Inflammatory macrophage (primary cell): ENCODE results near the gene CFAP46.
"Not testable (repeated sequence)": the region's sequence is repeated elsewhere in the genome, so short reads cannot be mapped to it uniquely, and the experiment has no call there.

Experiments used
- DNase-seq, 2 donors: peaks; one replicate each; pipeline ENCODE4 v3.0.0-alpha.2; 2020 to 2022

Gene CFAP46

DNA sequence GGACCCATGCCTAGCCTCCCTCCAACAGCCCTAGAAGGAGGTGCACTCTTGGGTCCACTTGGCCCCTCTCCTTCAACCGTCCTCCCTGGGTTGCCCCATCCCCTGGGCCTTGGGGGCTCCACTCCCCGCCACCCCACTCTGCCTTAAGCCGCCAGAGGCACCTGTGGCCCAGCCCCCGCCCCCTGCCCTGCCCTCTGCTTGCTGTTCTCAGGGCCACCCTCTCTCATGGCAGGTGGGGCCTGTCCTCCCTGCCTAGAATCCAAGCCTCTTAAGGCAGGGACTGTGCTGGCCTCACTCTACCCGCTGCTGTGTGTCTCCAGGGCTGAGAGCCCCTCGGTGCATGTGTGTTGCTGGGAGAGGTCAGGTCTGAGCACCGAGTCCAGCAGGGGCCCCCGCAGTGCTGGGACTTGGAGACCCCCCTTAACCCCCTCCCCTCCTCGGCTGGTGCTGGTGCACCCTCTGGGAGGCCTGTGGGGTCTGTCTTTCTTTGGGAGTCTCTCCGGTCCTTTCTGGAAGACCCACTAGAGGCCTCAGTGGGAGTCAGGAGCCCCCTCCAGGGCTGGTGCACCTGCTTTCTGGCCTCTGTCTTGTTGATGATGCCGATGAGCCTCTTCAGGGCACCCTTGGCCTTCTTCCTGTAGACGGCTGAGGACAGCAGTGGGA, 43.8 kb downstream of the CFAP46 start:
- DNase-seq: no peak

DNA sequence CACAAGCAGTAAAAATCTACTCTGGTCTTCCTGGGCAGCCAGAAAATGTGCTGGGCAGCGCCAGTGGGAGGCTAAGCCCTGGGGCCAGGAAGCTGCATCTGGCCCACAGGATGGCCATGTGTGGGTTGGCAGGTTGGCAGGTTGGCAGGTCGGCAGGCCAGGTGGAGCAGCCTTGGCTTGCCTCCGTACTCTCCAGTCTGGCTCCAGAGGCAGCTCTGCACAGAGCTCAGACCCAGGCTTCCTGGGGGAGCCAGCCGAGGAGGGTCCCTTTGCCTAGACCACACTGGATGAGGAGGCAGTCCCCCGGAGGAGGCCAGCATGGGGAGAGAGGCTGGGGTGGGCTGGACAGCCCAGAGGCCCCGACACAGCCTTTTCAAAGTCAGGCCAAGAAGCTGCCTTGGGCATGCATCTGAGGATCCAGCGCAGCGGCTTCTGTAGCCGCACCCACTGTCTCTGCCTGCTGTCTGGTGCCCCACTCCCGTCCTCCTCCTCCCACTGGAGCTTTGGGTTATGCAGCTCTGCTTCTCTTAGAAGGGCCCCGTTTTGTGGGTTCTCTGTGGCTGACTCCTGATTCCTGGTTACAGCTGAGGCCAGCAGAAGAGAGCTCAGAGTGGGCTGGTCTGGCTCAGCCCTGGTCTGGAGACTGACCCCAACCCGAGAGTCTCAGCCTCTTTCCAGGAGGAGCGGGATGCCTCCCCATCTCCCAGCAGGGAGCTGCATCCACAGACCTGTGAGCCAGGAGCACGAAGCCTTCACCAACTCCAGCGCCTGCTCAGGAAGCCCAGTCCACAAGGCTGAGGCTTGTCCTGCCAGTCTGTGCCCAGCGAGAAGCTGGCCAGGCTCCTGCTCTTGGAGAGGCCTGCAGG, 44.6 kb downstream of the CFAP46 start:
- no peak for DNase-seq

DNA sequence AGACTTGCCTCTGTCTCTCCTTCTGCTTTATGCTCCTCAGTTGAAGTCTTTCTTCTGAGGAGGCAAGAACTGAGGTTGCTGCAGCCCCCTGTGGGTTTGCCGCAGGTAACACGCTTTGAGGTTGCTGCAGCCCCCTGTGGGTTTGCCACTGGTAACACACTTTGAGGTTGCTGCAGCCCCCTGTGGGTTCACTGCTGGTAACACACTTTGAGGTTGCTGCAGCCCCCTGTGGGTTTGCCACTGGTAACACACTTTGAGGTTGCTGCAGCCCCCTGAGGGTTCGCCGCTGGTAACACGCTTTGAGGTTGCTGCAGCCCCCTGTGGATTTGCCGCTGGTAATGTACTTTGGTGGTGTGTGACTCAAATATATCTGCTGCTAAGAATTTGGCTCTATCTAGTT, 48.6 kb downstream of the CFAP46 start:
- not testable (repeated sequence) for DNase-seq

DNA sequence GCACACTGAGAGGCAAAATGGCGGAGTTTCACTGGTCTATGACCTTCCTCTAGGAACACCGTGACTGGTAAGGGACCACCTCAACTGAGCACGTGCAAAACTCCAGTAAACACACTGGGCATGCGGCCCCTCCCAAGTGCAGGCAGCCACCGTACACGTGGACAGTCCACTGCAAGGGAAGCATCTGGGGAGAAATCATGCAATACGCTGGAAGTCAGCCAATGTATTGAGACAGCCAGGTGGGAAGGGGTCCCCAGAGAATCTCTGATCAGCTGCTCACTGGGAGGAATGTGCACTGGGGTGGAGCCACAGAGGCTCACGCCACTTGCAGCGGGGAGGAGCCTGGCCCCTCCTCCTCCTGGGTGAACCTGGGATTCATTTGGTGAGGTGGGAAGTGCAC, 49.3 kb downstream of the CFAP46 start:
- no peak for DNase-seq

DNA sequence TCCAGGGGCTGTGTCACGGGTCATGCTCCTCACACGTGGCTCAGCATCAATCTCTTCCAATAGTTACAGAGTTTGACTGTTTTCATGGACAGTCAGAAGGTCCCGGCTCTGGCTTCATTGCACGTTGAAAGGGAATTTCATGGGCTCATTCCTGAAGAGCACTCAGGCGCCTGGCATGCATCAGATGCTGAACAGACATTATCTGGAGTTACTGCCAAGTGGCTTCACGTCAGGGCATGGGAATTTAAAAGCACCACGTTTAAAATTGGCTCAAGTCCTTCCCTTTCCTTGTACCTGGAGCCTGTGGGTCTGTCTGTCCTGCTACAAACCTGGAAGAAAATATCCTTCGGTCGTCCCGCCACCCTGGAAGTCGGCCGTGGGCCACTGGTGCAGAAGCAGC, 50.4 kb downstream of the CFAP46 start:
- DNase-seq: no peak

DNA sequence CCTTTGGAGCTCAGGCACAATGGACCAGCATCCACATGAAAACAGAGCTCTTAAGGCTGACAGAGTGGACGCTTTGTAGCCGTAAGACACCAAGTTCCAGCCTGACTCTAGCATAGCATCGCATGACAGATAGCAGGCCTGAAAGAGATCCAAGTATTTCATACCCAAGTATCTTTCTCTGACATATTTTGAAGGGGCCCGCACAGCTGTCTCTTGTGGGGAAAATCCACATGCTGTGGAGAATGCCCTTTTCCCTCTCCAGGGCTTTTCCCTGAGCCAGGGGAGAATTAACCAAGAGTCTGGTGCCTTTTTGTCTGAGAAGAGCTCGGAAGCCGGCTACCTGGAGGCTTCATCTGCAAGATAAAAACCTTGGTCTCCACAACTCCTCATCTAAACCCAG, 51.0 kb downstream of the CFAP46 start:
- DNase-seq: no peak

DNA sequence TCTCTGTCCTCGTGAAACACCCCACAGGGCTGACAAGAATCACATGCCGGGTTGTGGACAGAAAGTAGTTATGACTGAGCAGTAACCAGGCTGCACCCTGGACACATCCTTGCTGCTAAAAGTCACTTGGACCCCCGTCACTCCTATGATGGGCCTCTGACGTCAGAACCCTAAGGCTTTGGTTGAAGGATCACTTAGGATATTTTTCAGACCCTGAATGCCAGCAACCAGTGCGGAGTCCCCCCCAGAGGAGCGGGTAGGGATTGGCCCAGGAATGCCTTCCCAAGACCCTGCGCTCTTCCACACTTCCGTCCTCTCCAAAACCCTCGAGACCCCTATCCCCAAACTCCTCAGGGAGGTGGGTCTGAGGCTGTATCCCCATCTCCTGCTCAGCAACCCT, 52.1 kb downstream of the CFAP46 start:
- no peak for DNase-seq

DNA sequence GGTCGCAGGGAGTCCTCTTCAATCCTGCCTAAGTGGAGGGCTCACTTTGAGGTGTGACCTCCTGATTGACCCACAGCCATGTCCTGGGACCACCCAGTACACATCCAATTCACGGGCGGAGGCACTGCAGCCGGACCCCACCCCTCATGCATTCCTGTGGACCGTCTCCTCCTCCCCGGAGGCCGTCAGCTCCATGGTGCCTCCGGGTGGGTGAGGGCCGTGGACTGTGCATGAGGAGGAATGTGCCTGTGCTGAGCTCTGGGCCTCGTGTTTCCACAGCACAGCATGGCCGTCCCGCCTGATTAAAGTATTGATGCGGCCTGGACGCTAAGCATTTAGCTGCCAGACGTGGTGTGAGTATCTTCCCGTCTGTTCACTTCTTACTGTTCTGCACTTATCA, 52.8 kb downstream of the CFAP46 start:
- no peak for DNase-seq

DNA sequence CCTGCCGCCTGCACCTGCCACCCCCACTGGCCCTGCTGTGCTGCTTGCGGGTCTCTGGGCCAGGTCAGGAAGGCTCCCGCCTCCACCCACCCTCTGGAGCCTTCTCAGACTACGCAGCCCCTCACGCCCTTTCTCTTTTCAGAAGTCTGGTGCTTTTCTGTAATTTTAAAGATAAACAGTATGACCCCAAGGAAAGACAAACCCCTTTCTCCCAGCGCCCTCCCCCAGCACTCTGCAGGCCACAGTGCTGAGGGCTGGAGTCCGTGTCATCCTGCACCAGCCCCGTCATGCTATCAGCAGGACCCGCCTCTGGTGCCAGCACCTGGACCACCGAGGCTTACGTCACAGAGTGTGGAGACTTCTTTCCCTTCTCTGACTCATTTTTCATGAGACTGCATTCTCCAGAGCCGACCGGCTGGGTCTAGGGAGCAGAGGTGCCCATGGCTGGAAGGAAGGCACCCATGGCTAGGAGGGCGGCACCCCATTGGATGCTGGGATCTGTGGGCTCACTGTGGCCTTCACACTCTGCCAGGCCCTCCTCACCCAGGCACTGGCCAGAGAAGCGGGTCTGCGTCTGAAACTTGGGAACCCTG, 53.4 kb downstream of the CFAP46 start:
- DNase-seq: no peak

DNA sequence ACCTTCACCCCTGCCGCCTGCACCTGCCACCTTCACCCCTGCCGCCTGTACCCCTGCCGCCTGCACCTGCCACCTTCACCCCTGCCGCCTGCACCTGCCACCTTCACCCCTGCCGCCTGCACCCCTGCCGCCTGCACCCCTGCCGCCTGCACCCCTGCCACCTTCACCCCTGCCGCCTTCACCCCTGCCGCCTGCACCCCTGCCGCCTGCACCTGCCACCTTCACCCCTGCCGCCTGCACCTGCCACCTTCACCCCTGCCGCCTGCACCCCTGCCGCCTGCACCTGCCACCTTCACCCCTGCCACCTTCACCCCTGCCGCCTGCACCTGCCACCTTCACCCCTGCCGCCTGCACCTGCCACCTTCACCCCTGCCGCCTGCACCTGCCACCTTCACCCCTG, 53.9 kb downstream of the CFAP46 start:
- DNase-seq: not testable (repeated sequence)

DNA sequence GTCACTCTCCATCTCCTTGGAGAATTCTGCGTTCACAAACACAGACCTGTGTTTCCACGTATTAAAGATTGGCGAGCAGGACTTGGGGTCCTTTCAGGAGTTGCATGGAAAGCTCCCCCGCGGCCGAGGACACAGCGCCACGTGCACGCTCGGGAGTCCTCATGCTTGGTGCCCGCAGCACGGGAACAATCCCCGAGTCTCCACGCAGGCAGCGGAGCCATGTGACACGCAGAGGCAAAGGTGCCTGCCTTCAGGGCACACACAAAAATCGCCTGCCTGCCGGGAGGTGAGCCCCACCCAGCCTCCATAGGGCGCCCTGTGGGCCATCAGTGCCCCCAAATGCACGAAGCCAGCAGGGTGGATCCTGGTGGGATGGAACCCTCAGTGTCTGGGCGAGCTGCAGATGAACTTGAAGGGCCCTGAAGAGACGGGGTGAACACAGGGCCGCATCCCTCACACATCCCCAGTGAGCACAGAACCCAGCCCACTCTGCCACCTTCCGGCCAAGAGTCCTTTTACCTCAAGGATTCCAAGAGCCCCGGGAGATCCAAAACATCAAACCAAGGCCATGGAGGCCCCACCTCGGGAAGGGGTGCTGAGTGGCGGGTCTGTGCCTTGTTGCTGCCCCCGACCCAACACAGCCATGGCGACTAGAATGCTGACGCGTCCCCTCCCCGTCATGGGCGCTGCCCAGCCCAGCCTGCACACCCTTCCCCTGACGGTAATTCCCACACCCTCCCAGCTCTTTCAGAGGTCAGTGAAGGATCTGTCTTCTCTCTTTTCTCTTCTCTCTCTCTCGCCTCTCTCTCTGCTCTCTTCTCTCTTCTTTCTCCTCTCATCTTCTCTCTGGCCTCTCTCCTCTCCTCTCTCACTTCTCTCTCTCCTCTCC, 55.9 kb downstream of the CFAP46 start:
- DNase-seq: no peak

DNA sequence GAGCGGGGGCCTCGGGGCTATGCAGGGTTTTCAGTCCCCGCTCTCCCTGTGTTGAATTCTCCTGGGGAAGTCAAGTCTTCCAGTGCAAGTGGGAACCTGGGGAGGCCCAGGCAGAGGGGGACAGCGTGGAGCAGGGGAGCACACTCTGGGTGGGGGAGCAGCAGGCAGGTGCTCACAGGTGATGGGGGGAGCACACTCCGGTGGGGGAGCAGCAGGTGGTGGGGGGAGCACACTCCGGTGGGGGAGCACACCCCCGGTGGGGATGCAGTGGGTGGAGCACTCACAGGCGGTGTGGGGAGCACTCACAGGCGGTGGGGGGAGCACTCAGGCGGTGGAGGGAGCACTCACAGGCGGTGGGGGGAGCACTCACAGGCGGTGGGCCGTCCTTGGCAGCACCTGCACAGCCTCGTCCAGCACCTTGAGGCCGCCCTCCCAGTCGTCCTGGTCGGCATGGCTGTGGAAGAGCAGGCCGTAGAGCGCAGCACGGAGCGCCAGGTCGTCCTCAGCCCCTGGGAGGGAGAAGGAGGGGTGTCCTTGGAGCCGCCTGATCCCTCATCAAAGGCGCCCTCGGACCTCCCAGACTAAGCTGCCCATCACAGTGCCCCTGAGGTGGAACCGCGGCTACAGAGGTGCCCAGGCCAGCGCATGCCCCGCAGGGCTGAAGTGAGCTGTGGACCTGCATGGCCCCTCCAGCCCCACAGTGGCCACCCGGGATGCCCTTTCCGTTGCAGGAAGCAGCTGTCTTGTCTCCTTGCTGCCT, 56.7 kb downstream of the CFAP46 start:
- DNase-seq: no peak

DNA sequence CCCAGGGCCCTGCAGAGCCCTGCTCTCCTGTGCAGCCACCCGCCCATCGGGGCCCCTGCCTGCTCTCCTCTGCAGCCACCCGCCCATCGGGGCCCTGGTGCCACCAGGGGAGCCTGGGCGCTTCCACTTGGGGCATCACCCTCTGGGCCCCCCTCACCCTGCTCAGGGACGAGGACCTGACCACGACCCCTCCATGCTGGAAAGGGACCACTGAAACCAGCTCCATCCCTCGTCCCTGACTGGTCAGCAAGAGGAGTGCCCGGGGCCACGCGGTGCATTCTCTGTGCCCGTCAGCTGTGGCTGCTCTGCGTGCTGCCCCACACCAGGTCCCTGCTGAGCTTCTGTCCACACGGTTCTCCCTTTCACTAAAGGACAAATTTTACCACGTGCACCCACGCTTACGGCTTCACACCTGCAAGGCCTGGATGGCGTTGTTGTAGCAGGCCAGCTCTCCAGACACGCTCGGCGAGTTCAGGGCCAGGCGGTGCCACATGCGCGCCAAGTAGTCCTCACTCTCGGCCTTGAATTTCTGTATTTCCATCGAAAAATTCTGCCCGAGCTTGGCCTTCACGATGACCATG, 57.6 kb downstream of the CFAP46 start:
- DNase-seq: no peak

DNA sequence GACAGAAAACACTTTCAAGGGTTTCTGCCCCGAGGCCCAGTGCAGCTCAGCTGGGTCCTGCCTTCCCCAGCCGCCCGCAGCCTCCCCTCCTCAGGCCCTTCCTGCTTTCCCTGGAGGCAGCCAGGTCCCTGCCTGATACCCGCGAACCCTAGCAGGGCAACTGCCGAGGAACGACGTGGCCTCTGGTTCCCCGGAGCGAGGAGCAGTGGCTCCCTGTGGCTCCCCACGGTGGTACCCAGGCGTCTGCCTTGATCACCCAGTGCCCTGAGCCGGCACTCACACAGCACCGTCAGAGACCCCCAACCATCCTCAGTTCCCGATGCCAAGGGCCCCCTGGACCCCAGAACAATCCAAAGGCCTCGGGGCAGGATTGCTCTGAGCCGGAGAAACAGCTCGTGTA, 58.3 kb downstream of the CFAP46 start:
- no peak for DNase-seq

DNA sequence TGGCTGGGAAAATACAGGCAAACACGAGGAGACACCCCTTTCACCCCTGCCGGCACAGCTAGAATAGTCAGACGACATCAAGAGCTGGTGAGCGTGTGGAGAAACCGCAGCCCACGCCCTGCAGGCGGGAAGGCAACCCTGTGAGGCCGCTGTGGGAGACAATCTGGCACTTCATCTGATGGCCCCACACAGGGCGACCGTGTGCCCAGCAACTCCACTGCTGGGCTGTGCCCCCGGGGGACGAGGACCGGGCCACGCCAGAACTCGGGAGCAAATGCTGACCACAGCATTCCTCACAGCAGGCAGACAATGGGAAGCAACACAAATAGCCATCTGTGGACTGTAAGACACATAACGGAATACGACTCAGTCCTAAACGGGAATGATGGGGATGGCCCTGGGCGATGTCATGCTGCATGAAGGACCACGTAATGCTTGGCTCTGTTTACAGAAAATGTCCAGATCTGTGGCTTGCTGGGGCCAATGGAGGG, 58.9 kb downstream of the CFAP46 start:
- DNase-seq: no peak

DNA sequence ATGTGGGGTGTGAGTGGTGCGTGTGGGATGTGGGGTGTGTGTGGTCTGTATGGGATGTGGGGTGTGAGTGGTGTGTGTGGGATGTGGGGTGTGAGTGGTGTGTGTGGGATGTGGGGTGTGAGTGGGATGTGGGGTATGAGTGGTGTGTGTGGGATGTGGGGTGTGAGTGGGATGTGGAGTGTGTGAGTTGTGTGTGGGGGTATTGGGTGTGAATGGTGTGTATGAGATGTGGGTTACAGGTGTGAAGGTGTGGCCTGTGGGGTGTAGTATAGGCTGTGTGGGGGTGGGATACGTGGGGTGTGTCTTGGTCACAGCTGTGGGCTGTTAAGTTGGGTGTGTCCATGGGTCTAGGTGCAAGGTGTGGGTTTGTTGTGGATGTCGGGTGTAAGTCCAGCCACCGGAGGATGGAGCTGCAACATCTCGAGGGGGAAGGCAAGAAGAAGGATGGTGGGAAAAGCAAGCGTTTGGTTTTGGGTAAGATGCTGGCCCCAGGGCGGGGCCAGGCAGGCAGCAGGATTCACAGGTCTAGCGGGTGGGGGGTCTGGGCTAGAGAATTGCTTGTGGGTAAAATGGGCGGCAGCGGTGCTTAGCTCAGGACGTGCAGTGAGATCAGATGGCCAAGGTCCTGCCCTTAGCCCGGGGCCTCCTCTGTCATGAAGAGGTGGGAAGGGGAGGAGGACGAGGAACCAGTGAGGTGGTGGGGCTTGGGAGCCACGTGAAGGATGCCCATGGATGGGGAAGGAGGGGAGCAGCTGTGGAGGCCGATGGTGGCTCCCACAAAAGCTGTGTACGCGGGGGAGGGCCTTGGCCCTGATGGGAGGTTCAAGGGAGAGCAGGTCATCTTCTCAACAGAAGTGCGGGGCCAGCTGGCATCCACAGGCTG, 60.1 kb downstream of the CFAP46 start:
- DNase-seq: no peak

DNA sequence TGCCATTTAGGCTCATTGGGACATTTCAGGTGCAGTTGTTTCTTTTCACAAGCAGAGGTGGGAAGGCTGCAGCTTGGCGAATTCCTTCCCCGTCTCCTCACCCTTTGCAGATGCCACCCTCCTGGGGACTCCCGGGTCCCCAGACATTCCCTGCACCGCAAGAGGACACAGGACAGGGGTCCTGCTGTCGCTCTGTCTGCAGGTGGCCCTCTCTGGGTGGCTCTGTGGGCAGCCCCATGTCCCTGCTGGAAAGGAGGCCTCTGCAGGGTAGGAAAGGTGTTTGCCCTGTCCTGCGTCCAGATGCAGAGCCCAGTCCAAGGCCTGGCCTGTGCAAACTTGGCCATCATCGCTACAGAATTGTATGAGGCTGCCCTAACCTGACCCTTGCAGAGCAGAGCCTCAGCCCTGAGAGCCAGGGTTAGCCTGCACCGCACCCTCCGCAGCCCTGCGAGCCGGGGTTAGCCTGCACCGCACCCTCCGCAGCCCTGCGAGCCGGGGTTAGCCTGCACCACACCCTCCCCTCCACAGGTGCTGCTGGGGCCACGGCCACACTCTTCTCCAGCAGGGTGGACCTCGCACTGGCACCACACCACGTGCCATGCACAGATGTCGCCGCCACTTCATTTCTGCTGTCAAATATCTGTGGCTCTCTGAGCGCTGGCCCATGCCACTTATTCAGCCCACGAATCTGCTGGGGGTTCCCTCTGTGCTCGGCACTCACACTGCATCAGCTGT, 61.0 kb downstream of the CFAP46 start:
- DNase-seq: no peak

DNA sequence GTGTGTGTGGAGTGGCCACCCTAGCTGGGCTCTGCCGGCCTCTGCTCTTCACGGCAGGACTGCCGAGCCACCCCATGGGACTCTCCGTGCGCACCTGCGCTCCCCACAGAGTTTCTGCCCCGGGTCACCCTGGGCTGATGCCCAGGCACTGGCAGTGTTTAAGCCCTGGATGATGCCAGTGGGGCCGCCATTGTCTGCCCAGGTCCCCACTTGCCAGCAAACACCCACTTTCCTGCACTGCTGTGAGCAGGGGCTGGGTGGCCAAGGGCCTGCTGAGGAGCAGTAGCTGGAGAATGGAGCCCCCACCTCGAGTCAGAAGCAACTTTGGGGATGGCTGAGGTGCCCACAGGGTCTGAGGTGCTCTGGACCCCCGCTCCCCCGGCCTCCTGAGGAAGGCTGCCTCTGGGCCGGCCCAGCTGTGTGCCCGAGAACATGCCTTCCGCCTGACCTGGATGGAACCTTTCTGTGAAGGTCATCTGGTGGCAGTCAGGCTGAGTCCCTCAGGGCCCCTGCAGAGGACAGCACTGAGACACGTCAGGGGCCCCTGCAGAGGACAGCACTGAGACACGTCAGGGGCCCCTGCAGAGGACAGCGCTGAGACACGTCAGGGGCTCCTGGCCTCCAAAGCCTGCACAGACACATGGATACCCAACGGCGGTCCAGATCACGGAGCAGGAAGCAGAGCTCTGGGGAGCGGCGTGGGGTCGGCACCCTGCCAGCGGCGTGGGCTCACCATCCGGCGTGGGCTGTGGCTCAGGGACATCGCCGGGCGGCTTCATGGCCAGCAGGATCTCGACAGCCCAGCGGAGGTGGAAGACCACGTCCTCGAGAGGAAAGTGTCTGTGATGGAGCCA, 62.0 kb downstream of the CFAP46 start:
- no peak for DNase-seq
